H1 (cell line): ENCODE data around the gene TECPR2.

ENCODE experiments used
- CBX5 ChIP-seq: fragments of 300-800, 300-1000 bp; sonication (generic); IDR thresholded peaks from 2 replicates; pipeline ENCODE4 v1.7.1; 2016; ENCODE audit warnings: antibody characterized with exemption, low read length, low read depth
- CBX8 ChIP-seq: fragments of 300-800, 300-1000 bp; sonication (generic); IDR thresholded peaks from 2 replicates; pipeline ENCODE4 v1.7.1; 2016; ENCODE audit warnings: low read depth, low read length, borderline replicate concordance
- CHD2 ChIP-seq: IDR thresholded peaks from 2 replicates; pipeline ENCODE4 v1.6.1; 2012; ENCODE audit warnings: low read length, improper control_type of control experiment
- CTCF ChIP-seq, 3 experiments: IDR thresholded peaks; 1 replicate in 2 of 3; 2 replicates in 1 of 3; pipeline versions ENCODE4 v1.5.1 to v1.6.1; 2011; ENCODE audit warnings: low read length in 3 of 3, mild to moderate bottlenecking in 3 of 3, inconsistent platforms in 2 of 3, low read depth in 1 of 3, moderate library complexity in 1 of 3; ENCODE audit not compliant: insufficient read depth in 1 of 3; ENCODE audit errors: control extremely low read depth in 1 of 3
- EGR1 ChIP-seq: IDR thresholded peaks from 2 replicates; pipeline ENCODE4 v1.6.1; 2011; ENCODE audit warnings: low read depth, low read length, borderline replicate concordance
- EP300 ChIP-seq, 2 experiments: IDR thresholded peaks; 1 replicate in 1 of 2; 2 replicates in 1 of 2; pipeline ENCODE4 v1.6.1; 2011 to 2012; ENCODE audit warnings: low read depth in 2 of 2, low read length in 2 of 2, mild to moderate bottlenecking in 2 of 2, borderline replicate concordance in 1 of 2, inconsistent platforms in 1 of 2, moderate library complexity in 1 of 2
- EZH2 ChIP-seq: fragments of 200-600 bp; sonication (generic); IDR thresholded peaks from 2 replicates; pipeline ENCODE4 v1.7.1; 2012; ENCODE audit warnings: low read depth, mild to moderate bottlenecking, moderate library complexity, low read length, inconsistent platforms; ENCODE audit not compliant: severe bottlenecking
- NRF1 ChIP-seq: IDR thresholded peaks from 2 replicates; pipeline ENCODE4 v1.6.1; 2011; ENCODE audit warnings: mild to moderate bottlenecking, low read depth, low read length, improper control_type of control experiment
- POLR2A ChIP-seq, 2 experiments: IDR thresholded peaks; 1 replicate in 1 of 2; 2 replicates in 1 of 2; pipeline ENCODE4 v1.6.1; 2011; ENCODE audit warnings: low read depth in 2 of 2, low read length in 2 of 2, mild to moderate bottlenecking in 2 of 2; ENCODE audit errors: control extremely low read depth in 1 of 2
- POLR2AphosphoS5 ChIP-seq: IDR thresholded peaks from 2 replicates; pipeline ENCODE4 v1.6.1; 2011; ENCODE audit warnings: low read depth, low read length
- RFX5 ChIP-seq: IDR thresholded peaks from 2 replicates; pipeline ENCODE4 v1.6.1; 2011; ENCODE audit warnings: low read depth, low read length, improper control_type of control experiment, borderline replicate concordance
- SRF ChIP-seq: IDR thresholded peaks from 2 replicates; pipeline ENCODE4 v1.6.1; 2011; ENCODE audit warnings: mild to moderate bottlenecking, low read depth, low read length, moderate library complexity
- SUZ12 ChIP-seq: fragments of 200-600 bp; sonication (generic); IDR thresholded peaks from 2 replicates; pipeline ENCODE4 v1.6.1; 2012; ENCODE audit warnings: mild to moderate bottlenecking, inconsistent platforms, low read length, moderate library complexity, mixed read lengths

DNA sequence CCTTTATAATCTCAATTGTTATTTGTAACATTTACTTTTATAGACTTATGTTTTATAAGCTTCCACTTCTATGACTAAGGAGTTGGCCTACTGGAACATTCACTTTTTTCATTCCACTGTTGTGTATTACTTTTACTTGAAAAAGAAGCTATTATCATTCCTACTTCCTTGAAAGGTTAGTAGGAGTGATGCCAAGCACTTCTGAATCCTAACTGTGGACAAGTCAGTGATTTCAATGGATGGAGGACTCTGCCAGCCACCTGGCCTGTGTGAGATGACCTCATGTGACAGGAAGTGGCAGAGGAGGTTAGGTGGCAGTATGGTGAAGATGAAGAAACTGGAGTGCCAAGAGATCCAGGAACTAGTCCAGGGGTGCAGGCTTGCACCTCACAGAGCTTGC, 46.0 kb downstream of the TECPR2 start:
- TF ChIP-seq NRF1: no peak
- TF ChIP-seq POLR2A (IDR thresholded peaks at IDR 0.05; ENCODE audit: control extremely low read depth in 1 of 2, low read depth in 2 of 2, low read length in 2 of 2): no peak
- no peak for TF ChIP-seq CTCF (IDR thresholded peaks at IDR 0.05; ENCODE audit: control extremely low read depth in 1 of 3, insufficient read depth in 1 of 3, low read depth in 1 of 3, low read length in 3 of 3)
- TF ChIP-seq CHD2: no peak
- TF ChIP-seq EP300 (IDR thresholded peaks at IDR 0.05; ENCODE audit: borderline replicate concordance in 1 of 2, low read depth in 2 of 2, low read length in 2 of 2): no peak
- no peak for TF ChIP-seq EZH2
- no peak for TF ChIP-seq SRF
- no peak for TF ChIP-seq POLR2AphosphoS5
- TF ChIP-seq EGR1: no peak
- TF ChIP-seq RFX5: no peak
- no peak for TF ChIP-seq CBX5
- TF ChIP-seq CBX8: no peak
- no peak for TF ChIP-seq SUZ12
